ENCODE data around the gene RPL29.

Gene RPL29

GRCh38 chr3:51954105-51954504, 41.6 kb downstream of the RPL29 start:
- no peak overlapping the region for H3K4me3 ChIP-seq (ENCODE audit: control insufficient read depth, low read depth, low read length)
- no peak for TF ChIP-seq CTCF (conservative IDR thresholded peaks at IDR 0.05; ENCODE audit: control insufficient read depth, insufficient read depth, low read depth, low read length)
- no peak for DNase-seq (ENCODE audit: low read depth)

GRCh38 chr3:51953445-51953844, 42.2 kb downstream of the RPL29 start:
- H3K4me3 ChIP-seq (ENCODE audit: control insufficient read depth, low read depth, low read length), result no peak overlapping the region
- no peak for TF ChIP-seq CTCF (conservative IDR thresholded peaks at IDR 0.05; ENCODE audit: control insufficient read depth, insufficient read depth, low read depth, low read length)
- peak; percentile 83 for DNase-seq (ENCODE audit: low read depth)

- DNase-seq (ENCODE audit: low read depth), result no peak
- H3K4me3 ChIP-seq (ENCODE audit: control insufficient read depth, low read depth, low read length), result no peak overlapping the region
- TF ChIP-seq CTCF (conservative IDR thresholded peaks at IDR 0.05; ENCODE audit: control insufficient read depth, insufficient read depth, low read depth, low read length), result no peak
Observed at GRCh38 chr3:51950899-51951298, 44.8 kb downstream of the RPL29 start.

GRCh38 chr3:51949121-51949520, 46.6 kb downstream of the RPL29 start:
- no peak overlapping the region for H3K4me3 ChIP-seq (ENCODE audit: control insufficient read depth, low read depth, low read length)
- TF ChIP-seq CTCF (conservative IDR thresholded peaks at IDR 0.05; ENCODE audit: control insufficient read depth, insufficient read depth, low read depth, low read length), result no peak
- DNase-seq (ENCODE audit: low read depth), result no peak

GRCh38 chr3:51948016-51948580, 47.6 kb downstream of the RPL29 start:
- TF ChIP-seq CTCF (conservative IDR thresholded peaks at IDR 0.05; ENCODE audit: control insufficient read depth, insufficient read depth, low read depth, low read length), result no peak
- no peak overlapping the region for H3K4me3 ChIP-seq (ENCODE audit: control insufficient read depth, low read depth, low read length)
- no peak for DNase-seq (ENCODE audit: low read depth)

GRCh38 chr3:51947215-51947900, 48.3 kb downstream of the RPL29 start:
- no peak for DNase-seq (ENCODE audit: low read depth)
- H3K4me3 ChIP-seq (ENCODE audit: control insufficient read depth, low read depth, low read length), result no peak overlapping the region
- no peak for TF ChIP-seq CTCF (conservative IDR thresholded peaks at IDR 0.05; ENCODE audit: control insufficient read depth, insufficient read depth, low read depth, low read length)
